HEK293T (cell line): ENCODE results near the gene DDX23.

Experiments used
- ARNT ChIP-seq: fragments of 450-650 bp; IDR thresholded peaks from 2 replicates; pipeline ENCODE4 v1.6.1; 2017; ENCODE audit warnings: mild to moderate bottlenecking
- BHLHE40 ChIP-seq: fragments of 450-650 bp; IDR thresholded peaks from 2 replicates; pipeline ENCODE4 v1.6.1; 2016; ENCODE audit warnings: mild to moderate bottlenecking, moderate library complexity, borderline replicate concordance
- CTBP1 ChIP-seq: fragments of 450-650 bp; IDR thresholded peaks from 2 replicates; pipeline ENCODE4 v1.6.1; 2016; ENCODE audit warnings: borderline replicate concordance
- ELF4 ChIP-seq: fragments of 450-650 bp; IDR thresholded peaks from 2 replicates; pipeline ENCODE4 v1.6.1; 2017; ENCODE audit warnings: antibody characterized with exemption
- FOXM1 ChIP-seq: fragments of 450-650 bp; IDR thresholded peaks from 2 replicates; pipeline ENCODE4 v1.6.1; 2017; ENCODE audit warnings: mild to moderate bottlenecking, borderline replicate concordance
- HDGF ChIP-seq: fragments of 450-650 bp; IDR thresholded peaks from 2 replicates; pipeline ENCODE4 v1.6.1; 2017; ENCODE audit warnings: antibody characterized with exemption, borderline replicate concordance
- PKNOX1 ChIP-seq: fragments of 450-650 bp; IDR thresholded peaks from 2 replicates; pipeline ENCODE4 v1.6.1; 2016
- SP1 ChIP-seq: fragments of 450-650 bp; IDR thresholded peaks from 2 replicates; pipeline ENCODE4 v1.6.1; 2017
- SUZ12 ChIP-seq: fragments of 450-650 bp; IDR thresholded peaks from 2 replicates; pipeline ENCODE4 v1.6.1; 2016; ENCODE audit warnings: mild to moderate bottlenecking
- ZNF384 ChIP-seq: fragments of 450-650 bp; IDR thresholded peaks from 2 replicates; pipeline ENCODE4 v1.6.1; 2016

- TF ChIP-seq FOXM1, result no peak
- no peak for TF ChIP-seq HDGF
- no peak for TF ChIP-seq ARNT
- no peak for TF ChIP-seq SUZ12
- TF ChIP-seq PKNOX1, result no peak
- TF ChIP-seq SP1, result no peak
- no peak for TF ChIP-seq CTBP1
- TF ChIP-seq ELF4, result no peak
- TF ChIP-seq ZNF384, result no peak
- no peak for TF ChIP-seq BHLHE40
Measured at GRCh38 chr12:48882315-48882687, 30.3 kb upstream of the DDX23 start.
